Activated CD8-positive, alpha-beta T cell treated with anti-CD3 and anti-CD28 coated beads for 36 hours (primary cell): ENCODE results near the gene PCDHB8. TPM values are rescaled to one million over a fixed set of nuclear protein-coding genes. Genes with fewer than 3 reads are reported as not detected.
"Not testable (repeated sequence)": the region's sequence is repeated elsewhere in the genome, so short reads cannot be mapped to it uniquely, and the experiment has no call there.

Source experiments
- ATAC-seq: fragments of 200-7000 bp; cut with Tn5 transposase; one replicate; pipeline ENCODE4 v1.10.0; 2021; ENCODE audit warnings: mild to moderate bottlenecking, moderate library complexity
- CTCF ChIA-PET: fragments of 350-600 bp; sonication (Branson Sonifier 250); formaldehyde crosslinking; loops from one replicate; lab custom pipeline; 2021; ENCODE audit warnings: antibody characterized with exemption; lab: Charles Lee
- POLR2A ChIA-PET: fragments of 350-600 bp; sonication (Branson Sonifier 250); formaldehyde crosslinking; loops from one replicate; lab custom pipeline; 2021; ENCODE audit warnings: antibody characterized with exemption; lab: Charles Lee
- DNase-seq: peaks from one replicate; pipeline ENCODE4 v3.0.0-alpha.2; 2020
- H3K27ac Mint-ChIP-seq: one replicate; pipeline ENCODE4 v1.8.0; 2021; ENCODE audit warnings: mild to moderate bottlenecking, mixed read lengths
- H3K27me3 Mint-ChIP-seq: one replicate; pipeline ENCODE4 v1.8.0; 2021; ENCODE audit warnings: mixed read lengths
- H3K36me3 Mint-ChIP-seq: one replicate; pipeline ENCODE4 v1.8.0; 2021; ENCODE audit warnings: low read depth, mixed read lengths
- H3K4me1 Mint-ChIP-seq: one replicate; pipeline ENCODE4 v1.8.0; 2021; ENCODE audit warnings: low read depth, mixed read lengths
- H3K4me3 Mint-ChIP-seq: one replicate; pipeline ENCODE4 v1.8.0; 2021; ENCODE audit warnings: mild to moderate bottlenecking, moderate library complexity, mixed read lengths
- H3K9me3 Mint-ChIP-seq: one replicate; pipeline ENCODE4 v1.8.0; 2021; ENCODE audit warnings: mixed read lengths
- CTCF ChIP-seq: fragments of 200-600 bp; IDR thresholded peaks from one replicate; pipeline ENCODE4 v1.8.0; 2022; ENCODE audit warnings: antibody characterized with exemption, mild to moderate bottlenecking
- intact Hi-C: fragments of 100-400 bp; cut with micrococcal nuclease; formaldehyde crosslinking; loops from one replicate; pipeline ENCODE4 v1.10.0; 2022
- total RNA-seq, 2 experiments: library from RNA; stranded (reverse); gene quantifications; one replicate each; pipeline ENCODE4 v1.2.3, GENCODE V29; 2021

Gene PCDHB8
- total RNA-seq, 2 experiments from 2014 or later = not detected

GRCh38 chr5:141214583-141214982, 37.0 kb downstream of the PCDHB8 start:
- H3K4me1 Mint-ChIP-seq, POLR2A ChIA-PET: not testable (repeated sequence)
- peaks cover 45% of the 10 kb centered on the region for H3K27me3 Mint-ChIP-seq

GRCh38 chr5:141215504-141215903, 37.9 kb downstream of the PCDHB8 start:
- POLR2A ChIA-PET, H3K27ac Mint-ChIP-seq, intact Hi-C loops, CTCF ChIA-PET, DNase-seq, H3K4me1 Mint-ChIP-seq, H3K4me3 Mint-ChIP-seq, ATAC-seq: not testable (repeated sequence)
- Mint-ChIP-seq H3K27me3 (peaks cover 42% of the 10 kb centered on the region), H3K9me3 (peaks cover 16% of the 10 kb centered on the region), H3K36me3 (peaks cover 10% of the 10 kb centered on the region)

More at GRCh38 chr5:141214583-141214982, 37.0 kb downstream of the PCDHB8 start:
- H3K4me3 Mint-ChIP-seq, intact Hi-C loops, H3K27ac Mint-ChIP-seq, DNase-seq, ATAC-seq, CTCF ChIA-PET: not testable (repeated sequence)
- Mint-ChIP-seq H3K9me3 (peaks cover 14% of the 10 kb centered on the region), H3K36me3 (peaks cover 10% of the 10 kb centered on the region)

- H3K4me3 Mint-ChIP-seq, H3K36me3 Mint-ChIP-seq, POLR2A ChIA-PET: not testable (repeated sequence)
Observed at GRCh38 chr5:141216035-141216434, 38.4 kb downstream of the PCDHB8 start.

GRCh38 chr5:141223112-141223783, 45.7 kb downstream of the PCDHB8 start, which contains the start of gene PCDHB14:
Gene PCDHB14 (plus strand): TSS chr5:141223343. CDS start chr5:141223506, 163 bp downstream.
- intact Hi-C loops = no loop called here
- H3K27ac Mint-ChIP-seq = no peak within 1 kb of the TSS
- ATAC-seq (no peak), DNase-seq (no peak)
- ChIA-PET POLR2A (no interaction called here), CTCF (interaction anchor here (0.6 to 2.2 kb wide), 14 partner anchors 9 to 341 kb away, joined by 3 to 8 read pairs (median 4); partner anchors contain the start of genes PCDHB11, PCDHB15, PCDHGB5 and TAF7)
- peaks cover 8% of the 10 kb centered on the region for H3K9me3 Mint-ChIP-seq
- no peak within 1 kb of the TSS for H3K4me3 Mint-ChIP-seq
- H3K4me1 Mint-ChIP-seq = peaks cover 2% of the 10 kb centered on the region
- H3K27me3 Mint-ChIP-seq = peaks cover 38% of the 10 kb centered on the region
- H3K36me3 Mint-ChIP-seq = peaks cover 4% of the 10 kb centered on the region
- TF ChIP-seq CTCF = peak; percentile 33

More at GRCh38 chr5:141216035-141216434, 38.4 kb downstream of the PCDHB8 start:
- CTCF ChIA-PET, H3K27ac Mint-ChIP-seq, H3K4me1 Mint-ChIP-seq, ATAC-seq, intact Hi-C loops, DNase-seq: not testable (repeated sequence)
- Mint-ChIP-seq H3K9me3 (peaks cover 14% of the 10 kb centered on the region), H3K27me3 (peaks cover 41% of the 10 kb centered on the region)

GRCh38 chr5:141224844-141225243, 47.3 kb downstream of the PCDHB8 start:
- POLR2A ChIA-PET, intact Hi-C loops, ATAC-seq, H3K4me3 Mint-ChIP-seq, CTCF ChIA-PET, H3K36me3 Mint-ChIP-seq, H3K9me3 Mint-ChIP-seq, DNase-seq, H3K27ac Mint-ChIP-seq, H3K4me1 Mint-ChIP-seq: not testable (repeated sequence)
- peaks cover 34% of the 10 kb centered on the region for H3K27me3 Mint-ChIP-seq

GRCh38 chr5:141225421-141225820, 47.8 kb downstream of the PCDHB8 start:
- intact Hi-C loops, ATAC-seq, POLR2A ChIA-PET, H3K36me3 Mint-ChIP-seq, CTCF ChIA-PET, H3K27ac Mint-ChIP-seq, DNase-seq, H3K9me3 Mint-ChIP-seq, H3K4me1 Mint-ChIP-seq, H3K4me3 Mint-ChIP-seq: not testable (repeated sequence)
- H3K27me3 Mint-ChIP-seq = peaks cover 31% of the 10 kb centered on the region

Other genes starting within 250 kb of the PCDHB8 start
- not detected for gene PCDHAC2, start 211.3 kb upstream of the PCDHB8 start, total RNA-seq
- gene PCDHB1, start 126.4 kb upstream of the PCDHB8 start, total RNA-seq = not detected
- not detected for gene PCDHB2, start 83.2 kb upstream of the PCDHB8 start, total RNA-seq
- not detected for gene PCDHB3, start 77.3 kb upstream of the PCDHB8 start, total RNA-seq
- gene PCDHB4, start 56.0 kb upstream of the PCDHB8 start, total RNA-seq = not detected
- gene PCDHB5, start 42.6 kb upstream of the PCDHB8 start, total RNA-seq = not detected
- not detected for gene PCDHB6, start 27.7 kb upstream of the PCDHB8 start, total RNA-seq
- not detected for gene PCDHB7, start 5.1 kb upstream of the PCDHB8 start, total RNA-seq
- not detected for gene PCDHB16, start 4.6 kb downstream of the PCDHB8 start, total RNA-seq
- not detected for gene PCDHB9, start 9.4 kb downstream of the PCDHB8 start, total RNA-seq
- gene PCDHB10, start 14.6 kb downstream of the PCDHB8 start, total RNA-seq = not detected
- gene PCDHB11, start 21.8 kb downstream of the PCDHB8 start, total RNA-seq = not detected
- not detected for gene PCDHB12, start 30.9 kb downstream of the PCDHB8 start, total RNA-seq
- gene PCDHB13, start 36.1 kb downstream of the PCDHB8 start, total RNA-seq = not detected
- gene PCDHB14, start 45.6 kb downstream of the PCDHB8 start, total RNA-seq = not detected
- gene PCDHB15, start 67.6 kb downstream of the PCDHB8 start, total RNA-seq = not detected
- under 1 TPM in 1 of 2 experiments, not detected in 1; 0.25 TPM for gene SLC25A2, start 126.3 kb downstream of the PCDHB8 start, total RNA-seq
- gene TAF7, start 143.0 kb downstream of the PCDHB8 start, total RNA-seq = 10 to 100 TPM; 56.2 to 58.1 TPM
- under 1 TPM in 1 of 2 experiments, not detected in 1; 0.07 TPM for gene PCDHGA1, start 152.7 kb downstream of the PCDHB8 start, total RNA-seq
- not detected for gene PCDHGA2, start 161.0 kb downstream of the PCDHB8 start, total RNA-seq
- not detected for gene PCDHGA3, start 166.0 kb downstream of the PCDHB8 start, total RNA-seq
- gene PCDHGB1, start 172.3 kb downstream of the PCDHB8 start, total RNA-seq = not detected
- gene PCDHGA4, start 177.2 kb downstream of the PCDHB8 start, total RNA-seq = not detected
- gene PCDHGB2, start 182.2 kb downstream of the PCDHB8 start, total RNA-seq = under 1 TPM; 0.11 to 0.14 TPM
- gene PCDHGA5, start 186.4 kb downstream of the PCDHB8 start, total RNA-seq = not detected
- gene PCDHGB3, start 192.5 kb downstream of the PCDHB8 start, total RNA-seq = under 1 TPM; 0.07 to 0.16 TPM
- not detected for gene PCDHGA6, start 196.1 kb downstream of the PCDHB8 start, total RNA-seq
- not detected for gene PCDHGA7, start 205.0 kb downstream of the PCDHB8 start, total RNA-seq
- not detected for gene PCDHGB4, start 209.9 kb downstream of the PCDHB8 start, total RNA-seq
- gene PCDHGA8, start 214.8 kb downstream of the PCDHB8 start, total RNA-seq = not detected
- under 1 TPM in 1 of 2 experiments, not detected in 1; 0.11 TPM for gene PCDHGB5, start 220.2 kb downstream of the PCDHB8 start, total RNA-seq
- gene PCDHGA9, start 225.0 kb downstream of the PCDHB8 start, total RNA-seq = under 1 TPM in 1 of 2 experiments, not detected in 1; 0.09 TPM
- gene PCDHGB6, start 230.2 kb downstream of the PCDHB8 start, total RNA-seq = under 1 TPM in 1 of 2 experiments, not detected in 1; 0.09 TPM
- gene PCDHGA10, start 235.2 kb downstream of the PCDHB8 start, total RNA-seq = not detected
- not detected for gene PCDHGB7, start 239.9 kb downstream of the PCDHB8 start, total RNA-seq
- gene PCDHGA11, start 243.3 kb downstream of the PCDHB8 start, total RNA-seq = not detected